Panc1 (cell line): ENCODE data around the gene SPRED3. TPM values are rescaled to one million over a fixed set of nuclear protein-coding genes. Genes with fewer than 3 reads are reported as not detected.

Experiments used
- ATAC-seq: fragments of 200-7000 bp; cut with Tn5 transposase; 2 replicates; pipeline ENCODE4 v1.9.1; 2020; ENCODE audit warnings: mild to moderate bottlenecking, moderate library complexity
- BruUV-seq: library from RNA; stranded (reverse); fragments of 400-500 nt; replicated peaks from 2 replicates; lab custom pipeline; 2021; lab: Mats Ljungman, UMichigan
- CTCF ChIA-PET: fragments of 300-600 bp; sonication (Branson Sonifier 250); formaldehyde crosslinking; loops from one replicate; lab custom pipeline; 2022; ENCODE audit warnings: antibody characterized with exemption; lab: Charles Lee
- POLR2A ChIA-PET: fragments of 300-600 bp; sonication (Branson Sonifier 250); formaldehyde crosslinking; loops from one replicate; lab custom pipeline; 2022; ENCODE audit warnings: antibody characterized with exemption; lab: Charles Lee
- DNase-seq: peaks from one replicate; pipeline ENCODE4 v3.0.0-alpha.2; 2010; ENCODE audit warnings: low read depth, low spot score
- H3K27ac ChIP-seq: 2 replicates; pipeline ENCODE4 v1.5.1; 2011; ENCODE audit warnings: mild to moderate bottlenecking, low read length, inconsistent platforms
- H3K27me3 ChIP-seq: fragments of 200-500 bp; sonication (Bioruptor generic); 2 replicates; pipeline ENCODE4 v1.6.0; 2014; ENCODE audit warnings: low read length, inconsistent platforms; ENCODE audit not compliant: control insufficient read depth, insufficient read depth
- H3K36me3 ChIP-seq: fragments of 200-500 bp; sonication (Bioruptor generic); 2 replicates; pipeline ENCODE4 v1.5.1; 2014; ENCODE audit warnings: inconsistent platforms, mild to moderate bottlenecking, low read length, moderate library complexity; ENCODE audit not compliant: control insufficient read depth, insufficient read depth
- H3K4me1 ChIP-seq: 2 replicates; pipeline ENCODE4 v1.5.1; 2011; ENCODE audit warnings: inconsistent platforms, mild to moderate bottlenecking, low read length, moderate library complexity; ENCODE audit not compliant: control insufficient read depth, insufficient read depth
- H3K4me3 ChIP-seq, 2 experiments: 2 replicates each; pipeline ENCODE4 v1.5.1; 2011 to 2012; ENCODE audit warnings: low read depth in 2 of 2, low read length in 2 of 2, mild to moderate bottlenecking in 2 of 2, inconsistent platforms in 1 of 2, moderate library complexity in 1 of 2
- H3K9me3 ChIP-seq: fragments of 200-500 bp; sonication (Bioruptor generic); 2 replicates; pipeline ENCODE4 v1.5.1; 2014; ENCODE audit warnings: low read depth, mild to moderate bottlenecking, inconsistent platforms, low read length, moderate library complexity; ENCODE audit not compliant: control insufficient read depth, insufficient read depth
- CTCF ChIP-seq: fragments of 450-650 bp; IDR thresholded peaks from 2 replicates; pipeline ENCODE4 v1.5.1; 2017; ENCODE audit warnings: mild to moderate bottlenecking
- POLR2AphosphoS5 ChIP-seq: IDR thresholded peaks from 2 replicates; pipeline ENCODE4 v1.6.1; 2012; ENCODE audit warnings: mild to moderate bottlenecking, low read depth, low read length, moderate library complexity
- REST ChIP-seq, 2 experiments: IDR thresholded peaks; 2 replicates each; pipeline ENCODE4 v1.6.1; 2011 to 2012; ENCODE audit warnings: low read depth in 2 of 2, control low read depth in 1 of 2, low read length in 1 of 2, mild to moderate bottlenecking in 1 of 2, moderate library complexity in 1 of 2; ENCODE audit not compliant: insufficient read depth in 1 of 2
- SIN3A ChIP-seq: IDR thresholded peaks from 2 replicates; pipeline ENCODE4 v1.6.1; 2012; ENCODE audit warnings: low read depth, mild to moderate bottlenecking, low read length, moderate library complexity, borderline replicate concordance; ENCODE audit not compliant: insufficient read depth
- TCF7L2 ChIP-seq: IDR thresholded peaks from 2 replicates; pipeline ENCODE4 v1.6.1; 2011; ENCODE audit warnings: mild to moderate bottlenecking, low read depth, low read length, inconsistent platforms
- in situ Hi-C: cut with HindIII; loops from 2 replicates; pipeline ENCODE4 v1.10.0; 2016; ENCODE audit warnings: low sequenced_read_pairs, low pct_unique_long_range_greater_than_20kb
- intact Hi-C: fragments of 100-400 bp; cut with micrococcal nuclease; formaldehyde crosslinking; loops from one replicate; pipeline ENCODE4 v1.10.0; 2022; ENCODE audit not compliant: unreplicated experiment
- total RNA-seq: library from RNA; stranded (reverse); gene quantifications from one replicate; pipeline ENCODE4 v1.2.1, GENCODE V29; 2021; ENCODE audit not compliant: unreplicated experiment

Gene SPRED3
- total RNA-seq, 1 experiment from 2014 or later = 3.8 TPM

GRCh38 chr19:38359242-38360021 is 29.1 kb upstream of the SPRED3 start:
- CTCF ChIA-PET = no interaction called here
- Histone ChIP-seq H3K9me3 (no peaks in the 10 kb centered on the region), H3K27me3 (peaks cover 10% of the 10 kb centered on the region), H3K36me3 (no peaks in the 10 kb centered on the region), H3K27ac (no peak overlapping the region), H3K4me1 (0 out of 2 replicates have a peak, but pooled peaks cover 3% of the 10 kb centered on the region), H3K4me3 (no peak overlapping the region)
- no peak for TF ChIP-seq SIN3A
- peak; percentile 51; the same call in 1 of the 2 replicates for TF ChIP-seq TCF7L2
- DNase-seq = no peak
- intact Hi-C loops (no loop called here), in situ Hi-C loops (no loop called here)
- POLR2A ChIA-PET = interaction anchor here (0.9 kb wide), 1 partner anchor 17 kb away, joined by 3 read pairs; no protein-coding TSS in a partner anchor
- ATAC-seq = no peak
- no TSS peak for BruUV-seq

- intact Hi-C loops (no loop called here), in situ Hi-C loops (no loop called here)
- peaks cover 10% of the 10 kb centered on the region for H3K27me3 ChIP-seq
- BruUV-seq = no TSS peak
- H3K36me3 ChIP-seq = no peaks in the 10 kb centered on the region
- H3K4me3 ChIP-seq = no peak overlapping the region
- 0 out of 2 replicates have a peak, but pooled peaks cover 3% of the 10 kb centered on the region for H3K4me1 ChIP-seq
- TF ChIP-seq CTCF (no peak), SIN3A (no peak), TCF7L2 (no peak), POLR2AphosphoS5 (no peak), REST (IDR thresholded peaks at IDR 0.05; ENCODE audit: insufficient read depth in 1 of 2, low read depth in 2 of 2, low read length in 1 of 2) (no peak)
- H3K9me3 ChIP-seq = no peaks in the 10 kb centered on the region
- CTCF ChIA-PET = no interaction called here
- POLR2A ChIA-PET = interaction anchor here (0.8 kb wide), 1 partner anchor 28 kb away, joined by 6 read pairs; the partner anchor contains the start of gene GGN
- no peak overlapping the region for H3K27ac ChIP-seq
- no peak for DNase-seq
- no peak for ATAC-seq
Measured at GRCh38 chr19:38360351-38360750, 28.1 kb upstream of the SPRED3 start.
